ENCODE results near the gene PPM1M. TPM values are rescaled to one million over a fixed set of nuclear protein-coding genes. Genes with fewer than 3 reads are reported as not detected.

PPM1M gene
- total and polyA plus RNA-seq, 2 experiments from 2014 or later: 21.6 to 35.7 TPM

DNA sequence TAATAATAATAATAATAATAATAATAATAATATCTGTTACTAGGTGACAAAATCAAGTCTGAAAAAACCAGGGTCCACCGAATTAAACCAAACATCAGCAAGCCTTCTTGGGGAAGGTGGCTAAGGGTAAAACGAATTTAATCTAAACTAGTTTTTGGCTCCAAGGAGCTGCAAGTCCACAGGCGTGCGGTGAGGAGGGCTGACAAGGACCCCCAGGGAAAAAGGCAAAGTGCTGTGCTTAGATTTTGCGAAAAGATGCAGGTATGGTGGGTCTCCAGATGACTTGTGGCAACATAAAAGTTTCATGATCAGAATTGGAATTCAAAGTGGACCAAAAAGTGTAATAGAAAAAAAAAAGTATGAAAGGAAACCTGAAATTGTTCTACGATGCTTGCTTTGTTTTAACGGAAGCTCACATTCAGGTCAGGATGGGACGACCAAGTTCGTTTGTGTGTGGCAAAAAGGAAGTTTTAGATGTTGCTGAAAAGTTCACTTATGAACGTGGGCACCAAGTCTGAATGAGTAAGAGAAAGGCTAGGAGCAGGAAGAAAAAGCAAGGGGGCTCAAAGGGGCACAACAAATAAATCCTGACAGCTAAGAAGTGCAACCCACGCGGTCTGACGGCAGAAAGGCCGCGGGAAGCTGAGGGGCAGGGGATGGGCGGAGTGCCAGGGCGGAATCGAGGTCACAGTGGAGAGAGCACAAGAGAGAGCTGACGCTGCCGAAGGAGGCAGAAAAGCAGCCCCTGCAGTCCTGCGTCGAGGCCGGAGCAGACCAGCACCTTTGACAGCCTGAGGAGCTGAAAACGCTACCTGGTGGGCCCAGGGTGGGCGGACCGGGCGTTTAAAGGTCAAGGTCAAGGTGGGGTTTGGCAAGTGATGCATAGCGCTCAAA, 31.8 kb downstream of the PPM1M start:
- Histone ChIP-seq H3K36me3 (ENCODE audit: low read depth) (no peaks in the 10 kb centered on the region), H3K27me3 (replicated peaks; ENCODE audit: insufficient read depth) (no peaks in the 10 kb centered on the region), H3K4me3 (peak overlapping the region; percentile 92), H3K9me2 (ENCODE audit: insufficient read depth) (no peaks in the 10 kb centered on the region), H3K4me1 (ENCODE audit: insufficient read depth) (peaks cover 37% of the 10 kb centered on the region), H2AFZ (no peak overlapping the region), H3K9me3 (ENCODE audit: low read depth) (no peaks in the 10 kb centered on the region), H3K27ac (peak overlapping the region; percentile 86), H3K4me2 (ENCODE audit: unreplicated experiment) (peak overlapping the region; percentile 95), H3K79me2 (ENCODE audit: insufficient read depth) (peaks cover 67% of the 10 kb centered on the region), H3K9ac (peak overlapping the region; percentile 92), H4K20me1 (ENCODE audit: insufficient read depth) (peaks cover 23% of the 10 kb centered on the region; the same call in 1 of the 2 replicates), H3F3A (ENCODE audit: insufficient read depth) (peaks cover 41% of the 10 kb centered on the region)
- no peak for TF ChIP-seq EZH2 (IDR thresholded peaks at IDR 0.05; ENCODE audit: insufficient read depth, poor library complexity, severe bottlenecking)
- TF ChIP-seq EZH2phosphoT487 (IDR thresholded peaks at IDR 0.05; ENCODE audit: insufficient read depth, low read depth): no peak
- DNase-seq: peak; percentile 77
- in situ Hi-C loops (cut with MboI): no loop called here
- 1 to 2% methylated on average over 28 of the region's 28 CpGs for WGBS, 2 experiments (ENCODE audit: low coverage in 1 of 2, low lambda C conversion rate in 2 of 2, missing lambda C conversion rate in 2 of 2)

DNA sequence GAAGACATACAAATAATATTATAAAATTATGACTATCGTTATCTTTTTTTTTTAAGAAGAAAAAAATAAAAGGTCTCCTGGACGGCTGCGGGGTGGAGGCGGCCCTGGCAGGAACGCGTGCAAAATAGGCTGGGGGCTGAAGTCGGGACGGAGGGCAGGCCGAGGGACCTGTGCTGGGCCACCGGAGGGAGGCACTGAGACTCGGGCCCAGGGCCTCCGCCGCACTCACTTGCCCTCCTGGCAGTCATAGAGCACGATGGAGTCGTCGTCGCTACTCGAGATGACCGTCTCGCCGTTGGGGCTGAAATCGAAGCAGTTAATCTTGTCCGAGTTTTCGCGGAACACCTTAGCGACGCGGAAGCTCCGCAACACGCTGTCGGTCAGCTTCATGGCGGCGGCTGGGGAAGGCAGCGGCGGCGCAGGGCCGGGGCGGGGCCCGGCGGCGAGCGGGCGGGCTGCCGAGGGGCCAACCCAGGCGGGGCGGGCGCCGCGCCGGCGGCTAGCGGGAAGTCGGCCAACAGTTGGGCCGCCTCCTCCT, 32.5 kb downstream of the PPM1M start:
- Histone ChIP-seq H3K9me3 (ENCODE audit: low read depth) (no peaks in the 10 kb centered on the region), H3K4me1 (ENCODE audit: insufficient read depth) (peaks cover 38% of the 10 kb centered on the region), H3K27ac (peak overlapping the region; percentile 86), H3K9me2 (ENCODE audit: insufficient read depth) (no peaks in the 10 kb centered on the region), H3K4me2 (ENCODE audit: unreplicated experiment) (peak overlapping the region; percentile 95), H3K36me3 (ENCODE audit: low read depth) (no peaks in the 10 kb centered on the region), H3K27me3 (replicated peaks; ENCODE audit: insufficient read depth) (no peaks in the 10 kb centered on the region), H3F3A (ENCODE audit: insufficient read depth) (peaks cover 43% of the 10 kb centered on the region), H4K20me1 (ENCODE audit: insufficient read depth) (peaks cover 23% of the 10 kb centered on the region; the same call in 1 of the 2 replicates), H3K4me3 (peak overlapping the region; percentile 92), H2AFZ (no peak overlapping the region), H3K9ac (peak overlapping the region; percentile 92), H3K79me2 (ENCODE audit: insufficient read depth) (peaks cover 60% of the 10 kb centered on the region)
- 1% methylated on average over 13 to 52 of the region's 54 CpGs for WGBS, 2 experiments (ENCODE audit: low coverage in 1 of 2, low lambda C conversion rate in 2 of 2, missing lambda C conversion rate in 2 of 2)
- no peak for TF ChIP-seq EZH2phosphoT487 (IDR thresholded peaks at IDR 0.05; ENCODE audit: insufficient read depth, low read depth)
- no peak for TF ChIP-seq EZH2 (IDR thresholded peaks at IDR 0.05; ENCODE audit: insufficient read depth, poor library complexity, severe bottlenecking)
- in situ Hi-C loops (cut with MboI): no loop called here
- DNase-seq: peak; percentile 81

DNA sequence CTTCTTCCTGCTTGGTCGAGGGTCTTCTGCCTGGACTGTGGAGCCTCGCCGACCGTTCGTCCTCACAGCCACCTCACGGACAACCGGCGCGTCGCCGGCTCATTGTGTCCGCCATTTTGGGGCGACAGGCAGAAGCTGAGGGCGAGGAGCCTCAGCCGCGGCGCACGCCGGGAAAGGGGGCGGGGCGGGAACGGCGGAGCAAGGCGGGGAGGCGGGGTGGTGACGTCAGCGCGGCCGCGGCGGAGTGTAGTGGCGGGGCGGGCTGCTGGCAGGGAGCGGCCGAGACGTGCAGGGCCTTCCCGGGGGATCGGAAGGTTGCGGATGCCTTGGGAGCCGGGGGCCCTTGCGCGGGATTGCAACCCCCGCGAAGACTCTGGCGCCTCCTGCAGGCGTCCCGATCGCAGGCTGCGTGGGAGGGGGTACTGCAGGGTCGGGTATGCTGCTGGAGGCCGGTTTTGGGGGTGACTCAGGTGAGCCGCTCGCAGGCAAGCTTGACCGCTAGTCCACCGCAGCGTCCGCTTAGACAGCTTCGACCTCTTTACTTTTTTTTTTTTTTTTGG, 33.0 kb downstream of the PPM1M start, which contains the start of gene WDR82:
TSS of gene WDR82 (minus strand) at position 140 of the 560 bp plus-strand sequence. CDS start 288 bp downstream, outside the sequence.
- H3K4me1 ChIP-seq (ENCODE audit: insufficient read depth): peaks cover 38% of the 10 kb centered on the region
- H3K9me3 ChIP-seq (ENCODE audit: low read depth): no peaks in the 10 kb centered on the region
- peak within 1 kb of the TSS; percentile 92 for H3K4me3 ChIP-seq
- H3K27ac ChIP-seq: peak within 1 kb of the TSS; percentile 86
- peaks cover 54% of the 10 kb centered on the region for H3K79me2 ChIP-seq (ENCODE audit: insufficient read depth)
- no peaks in the 10 kb centered on the region for H3K9me2 ChIP-seq (ENCODE audit: insufficient read depth)
- H3K9ac ChIP-seq: peak within 1 kb of the TSS; percentile 92
- peaks cover 19% of the 10 kb centered on the region; the same call in 1 of the 2 replicates for H4K20me1 ChIP-seq (ENCODE audit: insufficient read depth)
- WGBS, 2 experiments (ENCODE audit: low coverage in 1 of 2, low lambda C conversion rate in 2 of 2, missing lambda C conversion rate in 2 of 2): 1% methylated on average over 37 to 45 of the region's 58 CpGs
- H3F3A ChIP-seq (ENCODE audit: insufficient read depth): peaks cover 48% of the 10 kb centered on the region
- peak; percentile 97 for DNase-seq
- H2AFZ ChIP-seq: peak within 1 kb of the TSS; percentile 72
- TF ChIP-seq EZH2phosphoT487 (IDR thresholded peaks at IDR 0.05; ENCODE audit: insufficient read depth, low read depth): no peak
- no peak for TF ChIP-seq EZH2 (IDR thresholded peaks at IDR 0.05; ENCODE audit: insufficient read depth, poor library complexity, severe bottlenecking)
- in situ Hi-C loops (cut with MboI): no loop called here
- peak within 1 kb of the TSS; percentile 95 for H3K4me2 ChIP-seq (ENCODE audit: unreplicated experiment)
- H3K36me3 ChIP-seq (ENCODE audit: low read depth): no peaks in the 10 kb centered on the region
- H3K27me3 ChIP-seq (replicated peaks; ENCODE audit: insufficient read depth): no peaks in the 10 kb centered on the region

DNA sequence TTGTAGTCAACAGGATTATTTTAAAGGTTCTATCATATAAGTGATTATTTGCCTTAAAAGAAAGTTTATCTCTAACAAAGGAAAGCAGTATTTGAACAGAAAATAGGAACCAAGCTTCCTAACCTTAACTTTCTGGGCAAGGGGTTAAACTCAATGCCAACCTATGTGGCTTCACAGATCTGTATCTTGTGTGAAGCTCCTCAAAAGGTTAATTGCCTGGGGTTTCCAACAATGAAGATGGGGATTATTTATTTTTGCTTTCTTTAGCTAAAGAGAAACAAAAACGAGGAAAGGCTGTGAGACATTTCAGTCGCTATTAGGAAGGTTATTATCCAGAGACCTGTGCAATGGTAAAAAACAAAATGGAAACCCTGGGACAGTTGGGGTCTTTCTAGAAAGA, 34.0 kb downstream of the PPM1M start:
- Histone ChIP-seq H3K36me3 (ENCODE audit: low read depth) (no peaks in the 10 kb centered on the region), H3K4me1 (ENCODE audit: insufficient read depth) (peaks cover 38% of the 10 kb centered on the region), H3K4me2 (ENCODE audit: unreplicated experiment) (peak overlapping the region; percentile 72), H3K27ac (peak overlapping the region; percentile 86), H3K79me2 (ENCODE audit: insufficient read depth) (peaks cover 44% of the 10 kb centered on the region), H3K9me2 (ENCODE audit: insufficient read depth) (no peaks in the 10 kb centered on the region), H3K9ac (peak overlapping the region; percentile 92), H3K9me3 (ENCODE audit: low read depth) (no peaks in the 10 kb centered on the region), H3F3A (ENCODE audit: insufficient read depth) (peaks cover 48% of the 10 kb centered on the region), H2AFZ (peak overlapping the region; percentile 72), H4K20me1 (ENCODE audit: insufficient read depth) (peaks cover 14% of the 10 kb centered on the region; the same call in 1 of the 2 replicates), H3K4me3 (peak overlapping the region; percentile 92), H3K27me3 (replicated peaks; ENCODE audit: insufficient read depth) (no peaks in the 10 kb centered on the region)
- TF ChIP-seq EZH2 (IDR thresholded peaks at IDR 0.05; ENCODE audit: insufficient read depth, poor library complexity, severe bottlenecking) (no peak), EZH2phosphoT487 (IDR thresholded peaks at IDR 0.05; ENCODE audit: insufficient read depth, low read depth) (no peak)
- in situ Hi-C loops (cut with MboI): no loop called here
- 5 to 9% methylated on average over 2 of the region's 2 CpGs for WGBS, 2 experiments (ENCODE audit: low coverage in 1 of 2, low lambda C conversion rate in 2 of 2, missing lambda C conversion rate in 2 of 2)
- peak; percentile 19 for DNase-seq
